HEK293T (cell line): Measurements from ENCODE around the gene HPS6.

Source experiments
- CTCF ChIA-PET: fragments of 350-600 bp; formaldehyde crosslinking; extraction: SDS; loops from one replicate; lab custom pipeline; 2021; ENCODE audit warnings: antibody characterized with exemption, inconsistent platforms; lab: Yijun Ruan, JAX
- POLR2A ChIA-PET: fragments of 350-600 bp; formaldehyde crosslinking; extraction: SDS; loops from one replicate; lab custom pipeline; 2020; ENCODE audit warnings: antibody characterized with exemption, inconsistent platforms; lab: Yijun Ruan, JAX
- DNase-seq: peaks from one replicate; pipeline ENCODE4 v3.0.0; 2012; ENCODE audit warnings: mixed read lengths; ENCODE audit errors: extremely low spot score
- ARNT ChIP-seq: fragments of 450-650 bp; IDR thresholded peaks from 2 replicates; pipeline ENCODE4 v1.6.1; 2017; ENCODE audit warnings: mild to moderate bottlenecking
- BHLHE40 ChIP-seq: fragments of 450-650 bp; IDR thresholded peaks from 2 replicates; pipeline ENCODE4 v1.6.1; 2016; ENCODE audit warnings: mild to moderate bottlenecking, moderate library complexity, borderline replicate concordance
- CTBP1 ChIP-seq: fragments of 450-650 bp; IDR thresholded peaks from 2 replicates; pipeline ENCODE4 v1.6.1; 2016; ENCODE audit warnings: borderline replicate concordance
- ELF4 ChIP-seq: fragments of 450-650 bp; IDR thresholded peaks from 2 replicates; pipeline ENCODE4 v1.6.1; 2017; ENCODE audit warnings: antibody characterized with exemption
- FOXA1 ChIP-seq: fragments of 450-650 bp; IDR thresholded peaks from 2 replicates; pipeline ENCODE4 v1.6.1; 2016; ENCODE audit warnings: mild to moderate bottlenecking
- FOXK2 ChIP-seq: fragments of 450-650 bp; IDR thresholded peaks from 2 replicates; pipeline ENCODE4 v1.6.1; 2016; ENCODE audit warnings: mild to moderate bottlenecking
- FOXM1 ChIP-seq: fragments of 450-650 bp; IDR thresholded peaks from 2 replicates; pipeline ENCODE4 v1.6.1; 2017; ENCODE audit warnings: mild to moderate bottlenecking, borderline replicate concordance
- HDGF ChIP-seq: fragments of 450-650 bp; IDR thresholded peaks from 2 replicates; pipeline ENCODE4 v1.6.1; 2017; ENCODE audit warnings: antibody characterized with exemption, borderline replicate concordance
- L3MBTL2 ChIP-seq: fragments of 450-650 bp; conservative IDR thresholded peaks from 2 replicates; pipeline ENCODE4 v1.6.1; 2016; ENCODE audit warnings: mild to moderate bottlenecking
- LEF1 ChIP-seq: fragments of 450-650 bp; IDR thresholded peaks from 2 replicates; pipeline ENCODE4 v1.6.1; 2017; ENCODE audit warnings: mild to moderate bottlenecking, borderline replicate concordance
- NFRKB ChIP-seq: fragments of 450-650 bp; IDR thresholded peaks from 2 replicates; pipeline ENCODE4 v1.6.1; 2016; ENCODE audit warnings: mild to moderate bottlenecking, moderate library complexity
- SP1 ChIP-seq: fragments of 450-650 bp; IDR thresholded peaks from 2 replicates; pipeline ENCODE4 v1.6.1; 2017
- SUZ12 ChIP-seq: fragments of 450-650 bp; IDR thresholded peaks from 2 replicates; pipeline ENCODE4 v1.6.1; 2016; ENCODE audit warnings: mild to moderate bottlenecking
- TARDBP ChIP-seq: fragments of 450-650 bp; IDR thresholded peaks from 2 replicates; pipeline ENCODE4 v1.6.1; 2016
- ZNF384 ChIP-seq: fragments of 450-650 bp; IDR thresholded peaks from 2 replicates; pipeline ENCODE4 v1.6.1; 2016
- TF ChIP-seq, protein P1 (sequence below): fragments of 450-650 bp; IDR thresholded peaks from 2 replicates; pipeline ENCODE4 v1.6.1; 2016

Gene HPS6

DNA sequence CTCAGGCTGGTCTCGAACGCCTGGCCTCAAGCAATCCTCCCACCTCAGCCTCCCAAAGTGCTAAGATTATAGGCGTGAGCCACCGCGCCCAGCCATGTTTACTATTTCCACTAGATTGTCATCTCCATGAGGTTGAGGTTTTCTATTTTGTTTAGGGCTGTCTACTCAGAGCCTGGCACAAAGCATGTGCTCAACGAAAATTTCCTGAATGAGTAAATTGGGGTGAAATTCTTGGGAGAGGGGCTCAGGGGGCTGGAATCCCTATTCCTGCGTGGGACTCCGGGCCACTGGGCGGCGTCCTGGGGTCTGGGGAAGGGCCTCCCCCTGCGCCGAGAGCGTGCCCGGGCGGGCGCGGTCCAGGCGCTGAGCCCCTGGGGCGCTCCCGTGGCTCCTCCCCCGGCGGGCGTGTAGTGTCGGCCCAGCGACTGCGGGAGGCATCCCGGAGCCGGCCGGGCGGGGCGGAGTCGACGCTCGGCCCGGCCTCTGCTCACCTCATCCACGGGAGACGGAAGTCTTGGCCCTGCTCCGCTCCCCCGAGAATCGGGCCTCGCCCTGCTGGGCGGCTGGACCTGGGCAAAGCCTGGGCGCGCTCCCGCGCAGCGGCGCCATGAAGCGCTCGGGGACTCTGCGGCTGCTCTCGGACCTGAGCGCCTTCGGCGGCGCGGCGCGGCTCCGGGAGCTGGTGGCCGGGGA is at the start of gene HPS6:
Gene HPS6 (plus strand): TSS at position 482 of the 693 bp plus-strand sequence. CDS start 126 bp downstream, at position 608.
- ChIA-PET CTCF (no interaction called here), POLR2A (interaction anchor here (0.8 to 1.1 kb wide), 2 partner anchors 10 to 56 kb away, joined by 3 to 5 read pairs; no protein-coding TSS in a partner anchor)
- TF ChIP-seq L3MBTL2 (peak; percentile 72), BHLHE40 (no peak)
- peak; percentile 92 for DNase-seq

DNA sequence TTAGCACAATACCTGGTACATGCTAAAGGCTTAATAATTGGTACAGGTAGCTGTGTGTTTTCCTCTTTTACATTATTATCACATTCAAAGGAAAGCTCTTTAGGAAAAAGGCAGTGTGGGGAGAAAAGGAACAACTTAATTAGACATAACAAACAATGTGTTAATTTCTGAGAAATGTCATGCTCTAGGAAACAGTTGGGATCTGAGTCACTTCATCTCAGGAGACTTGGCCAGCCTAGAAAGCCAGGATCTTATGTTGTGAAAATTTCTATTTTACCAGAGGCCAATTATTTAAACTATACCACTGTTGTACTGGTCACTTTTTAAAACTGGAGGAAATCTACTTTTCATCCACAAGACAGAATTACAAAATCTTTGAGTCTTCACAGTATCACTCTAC is 48.7 kb upstream of the HPS6 start:
- CTCF ChIA-PET = interaction anchor here (0.6 to 0.8 kb wide), 2 partner anchors 13 to 176 kb away, joined by 3 to 6 read pairs; no protein-coding TSS in a partner anchor
- POLR2A ChIA-PET = no interaction called here

DNA sequence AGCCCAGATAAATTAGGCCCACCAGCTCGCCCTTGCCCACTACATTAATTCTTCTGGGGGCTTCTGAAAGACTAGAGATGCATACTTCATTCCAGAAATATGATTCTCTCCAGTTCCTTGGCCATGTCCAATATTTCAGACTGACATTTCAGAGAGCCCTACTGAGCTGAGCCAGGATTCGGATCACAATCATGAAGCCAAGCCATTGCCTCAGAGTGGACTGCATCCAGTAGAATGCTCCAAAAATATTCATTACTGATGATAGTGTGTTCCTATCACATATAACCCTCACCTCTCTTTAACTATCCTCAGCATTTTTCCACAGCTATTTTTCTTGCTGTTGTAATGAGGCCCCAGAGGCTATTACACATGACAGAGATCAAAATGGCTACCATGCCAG is 47.9 kb upstream of the HPS6 start:
- DNase-seq = no peak
- CTCF ChIA-PET = no interaction called here
- POLR2A ChIA-PET = no interaction called here
- TF ChIP-seq ELF4 (no peak), FOXK2 (no peak), ARNT (no peak), HDGF (no peak), BHLHE40 (no peak), SP1 (no peak), TARDBP (no peak), FOXA1 (no peak), LEF1 (no peak)

More for the DNA sequence above, 48.7 kb upstream of the HPS6 start:
- TF ChIP-seq FOXK2 (no peak), FOXM1 (no peak), SUZ12 (no peak), HDGF (no peak), L3MBTL2 (no peak), FOXA1 (no peak), NFRKB (no peak), CTBP1 (no peak), ZNF384 (no peak), TARDBP (no peak)
- DNase-seq = no peak

DNA sequence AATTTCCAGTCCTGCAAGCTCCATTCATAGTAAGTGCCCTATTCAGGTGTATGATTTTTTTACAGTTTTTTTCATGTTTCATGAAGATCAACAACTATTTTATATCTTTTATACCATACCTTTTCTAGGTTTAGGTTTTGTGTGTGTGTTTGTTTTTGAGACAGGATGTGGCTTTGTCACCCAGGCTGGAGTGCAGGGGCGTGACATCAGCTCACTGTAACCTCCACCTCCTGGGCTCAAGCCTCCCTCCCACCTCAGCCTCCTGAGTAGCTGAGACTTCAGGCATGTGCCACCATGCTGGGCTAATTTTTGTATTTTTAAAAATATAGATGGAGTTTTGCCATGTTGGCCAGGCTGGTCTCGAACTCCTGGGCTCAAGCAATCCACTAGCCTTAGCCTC is 44.2 kb upstream of the HPS6 start:
- CTCF ChIA-PET = interaction anchor here (0.6 to 1.7 kb wide), 6 partner anchors 10 to 1684 kb away, joined by 3 to 11 read pairs (median 4); no protein-coding TSS in a partner anchor
- POLR2A ChIA-PET = no interaction called here
- no peak for DNase-seq
- TF ChIP-seq BHLHE40 = no peak
- TF ChIP-seq L3MBTL2 = no peak
- TF ChIP-seq, protein P1, sequence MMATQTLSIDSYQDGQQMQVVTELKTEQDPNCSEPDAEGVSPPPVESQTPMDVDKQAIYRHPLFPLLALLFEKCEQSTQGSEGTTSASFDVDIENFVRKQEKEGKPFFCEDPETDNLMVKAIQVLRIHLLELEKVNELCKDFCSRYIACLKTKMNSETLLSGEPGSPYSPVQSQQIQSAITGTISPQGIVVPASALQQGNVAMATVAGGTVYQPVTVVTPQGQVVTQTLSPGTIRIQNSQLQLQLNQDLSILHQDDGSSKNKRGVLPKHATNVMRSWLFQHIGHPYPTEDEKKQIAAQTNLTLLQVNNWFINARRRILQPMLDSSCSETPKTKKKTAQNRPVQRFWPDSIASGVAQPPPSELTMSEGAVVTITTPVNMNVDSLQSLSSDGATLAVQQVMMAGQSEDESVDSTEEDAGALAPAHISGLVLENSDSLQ = no peak
- no peak for TF ChIP-seq FOXM1
- TF ChIP-seq FOXA1 = no peak
- no peak for TF ChIP-seq CTBP1
- TF ChIP-seq TARDBP = no peak
- no peak for TF ChIP-seq ELF4
- TF ChIP-seq LEF1 = no peak
- TF ChIP-seq NFRKB = no peak
- TF ChIP-seq ZNF384 = no peak

DNA sequence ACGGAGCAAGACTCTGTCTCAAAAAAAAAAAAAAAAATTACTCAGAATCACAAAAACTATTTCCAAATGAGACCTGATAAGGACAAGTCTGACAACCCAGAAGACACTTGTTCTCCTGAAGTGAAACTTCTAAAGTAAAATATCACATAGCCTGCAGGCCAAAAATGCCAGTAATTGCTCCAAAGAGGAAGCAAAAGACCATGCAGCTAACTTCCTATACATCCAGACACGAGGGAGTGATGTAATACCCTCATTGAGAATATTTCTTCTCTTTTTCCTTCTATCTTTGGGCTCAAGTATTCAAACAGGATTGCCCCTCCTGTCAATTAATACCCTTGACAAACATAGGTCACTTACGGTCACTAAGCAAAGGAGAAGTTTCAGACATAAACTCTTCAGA is 40.4 kb upstream of the HPS6 start:
- ChIA-PET POLR2A (no interaction called here), CTCF (no interaction called here)
- no peak for DNase-seq
- no peak for TF ChIP-seq CTBP1
- TF ChIP-seq L3MBTL2 = no peak
- no peak for TF ChIP-seq HDGF
- TF ChIP-seq, protein P1 = no peak
- TF ChIP-seq BHLHE40 = no peak
- no peak for TF ChIP-seq ZNF384
- TF ChIP-seq TARDBP = no peak
- no peak for TF ChIP-seq LEF1
- no peak for TF ChIP-seq FOXM1
- TF ChIP-seq ARNT = no peak
- no peak for TF ChIP-seq FOXA1
- no peak for TF ChIP-seq SUZ12
- TF ChIP-seq NFRKB = no peak
- no peak for TF ChIP-seq SP1
- TF ChIP-seq FOXK2 = no peak

DNA sequence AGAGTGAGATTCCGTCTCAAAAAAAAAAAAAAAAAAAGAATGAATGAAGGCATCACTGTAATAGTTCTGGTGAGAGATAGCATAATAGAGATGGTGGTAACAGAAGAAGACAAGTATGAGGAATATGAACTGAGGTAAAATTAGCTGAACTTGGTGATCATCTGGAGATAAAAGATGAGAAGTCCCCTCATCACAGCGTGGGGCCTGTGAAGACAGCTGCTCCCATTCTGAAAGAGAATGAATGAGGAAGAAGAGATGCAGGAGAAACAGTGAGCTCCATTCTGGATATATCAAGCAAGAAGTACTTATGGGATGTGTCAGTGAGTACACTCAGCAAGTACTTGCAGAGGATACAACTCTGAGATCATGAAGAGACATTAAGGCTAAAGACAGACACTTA is 37.9 kb upstream of the HPS6 start:
- TF ChIP-seq CTBP1 (no peak), LEF1 (no peak), SUZ12 (no peak), FOXM1 (no peak), NFRKB (no peak), FOXA1 (no peak), ELF4 (no peak), L3MBTL2 (no peak), HDGF (no peak), TARDBP (no peak), FOXK2 (no peak), BHLHE40 (no peak), ARNT (no peak), ZNF384 (no peak), SP1 (no peak)
- TF ChIP-seq, protein P1 = no peak
- DNase-seq = no peak
- ChIA-PET CTCF (interaction anchor here (0.5 to 1.3 kb wide), 2 partner anchors 17 to 653 kb away, joined by 3 to 8 read pairs; no protein-coding TSS in a partner anchor), POLR2A (no interaction called here)
